ENCODE results near the gene TMEM41B. TPM values are rescaled to one million over a fixed set of nuclear protein-coding genes. Genes with fewer than 3 reads are reported as not detected.

Gene TMEM41B
- total RNA-seq, 1 experiment from 2014 or later = 31.9 TPM

- no peak for DNase-seq (ENCODE audit: extremely low read depth, low read depth)
These were observed 3.8 kb downstream of the TMEM41B start for GRCh38 chr11:9310485-9311090.

DNA sequence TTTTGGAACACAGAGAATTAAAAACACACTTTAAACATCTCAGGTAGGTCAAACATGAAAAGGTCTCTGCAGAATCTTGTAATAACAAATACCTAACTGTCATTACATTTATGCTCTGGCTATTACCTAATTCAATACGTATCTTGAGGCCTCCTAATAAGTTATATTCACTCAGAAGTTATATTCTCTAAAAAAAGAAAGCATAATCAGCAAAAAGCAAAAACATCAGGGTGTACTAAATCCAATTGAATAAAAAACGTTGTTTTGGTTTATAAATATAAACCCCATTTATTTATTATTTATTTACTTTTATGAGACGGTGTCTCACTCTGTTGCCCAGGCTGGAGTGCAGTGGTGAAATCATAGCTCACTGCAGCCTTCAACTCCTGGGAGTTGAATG is 10.2 kb downstream of the TMEM41B start:
- no peak for DNase-seq (ENCODE audit: extremely low read depth, low read depth)

GRCh38 chr11:9302448-9302847 is 11.9 kb downstream of the TMEM41B start:
- no peak for DNase-seq (ENCODE audit: extremely low read depth, low read depth)

DNA sequence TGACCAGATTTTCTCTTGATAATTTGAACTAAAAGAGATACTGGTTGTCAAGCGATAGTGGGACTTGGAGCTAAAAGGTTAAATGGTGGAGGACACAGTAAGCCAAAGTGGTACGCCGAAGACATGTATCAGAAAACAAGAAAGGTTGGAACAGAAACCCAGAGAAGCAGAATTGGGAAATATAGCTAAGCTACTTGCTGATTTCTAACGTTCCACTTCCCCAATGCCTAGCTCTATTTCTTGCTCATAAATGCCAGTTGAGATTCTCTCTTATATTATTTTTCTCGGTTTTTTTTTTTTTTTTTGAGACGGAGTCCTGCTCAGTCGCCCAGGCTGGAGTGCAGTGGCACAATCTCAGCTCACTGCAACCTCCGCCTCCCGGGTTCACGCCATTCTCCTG is 12.7 kb downstream of the TMEM41B start:
- DNase-seq (ENCODE audit: extremely low read depth, low read depth) = no peak

DNA sequence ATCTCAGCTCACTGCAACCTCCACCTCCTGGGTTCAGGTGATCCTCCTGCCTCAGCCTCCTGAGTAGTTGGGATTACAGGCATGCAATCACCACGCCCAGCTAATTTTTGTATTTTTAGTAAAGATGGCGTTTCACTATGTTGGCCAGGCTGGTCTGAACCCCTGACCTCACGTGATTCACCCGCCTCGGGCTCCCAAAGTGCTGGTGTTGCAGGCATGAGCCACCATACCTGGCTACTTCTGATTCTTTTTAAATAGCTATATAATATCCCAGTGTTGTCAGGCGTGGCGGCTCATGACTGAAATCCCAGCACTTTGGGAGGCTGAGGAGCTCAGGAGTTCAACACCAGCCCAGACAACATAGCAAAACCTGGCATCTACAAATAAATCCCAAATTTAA is 20.7 kb downstream of the TMEM41B start:
- DNase-seq (ENCODE audit: extremely low read depth, low read depth) = no peak

GRCh38 chr11:9285850-9286587 is 28.4 kb downstream of the TMEM41B start:
- no peak for DNase-seq (ENCODE audit: extremely low read depth, low read depth)

- no peak for DNase-seq (ENCODE audit: extremely low read depth, low read depth)
These were observed 33.6 kb downstream of the TMEM41B start for GRCh38 chr11:9280655-9281301.

DNA sequence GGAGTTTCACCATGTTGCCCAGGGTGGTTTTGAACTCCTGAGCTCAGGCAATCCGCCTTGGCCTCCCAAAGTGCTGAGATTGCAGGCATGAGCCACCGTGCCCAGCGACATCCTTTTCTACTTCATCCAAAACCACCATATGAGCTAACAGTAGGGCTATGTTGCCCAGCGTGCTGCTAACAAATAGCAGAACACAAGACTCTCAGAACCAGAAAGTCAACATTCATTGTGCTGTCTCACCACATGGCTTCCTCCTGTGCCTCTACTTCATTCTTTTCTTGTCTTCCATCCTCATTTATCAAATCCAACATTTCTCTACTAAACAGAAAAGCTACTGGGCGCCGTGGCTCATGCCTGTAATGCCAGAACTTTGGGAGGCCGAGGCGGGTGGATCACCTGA is 37.2 kb downstream of the TMEM41B start:
- DNase-seq (ENCODE audit: extremely low read depth, low read depth) = no peak

DNA sequence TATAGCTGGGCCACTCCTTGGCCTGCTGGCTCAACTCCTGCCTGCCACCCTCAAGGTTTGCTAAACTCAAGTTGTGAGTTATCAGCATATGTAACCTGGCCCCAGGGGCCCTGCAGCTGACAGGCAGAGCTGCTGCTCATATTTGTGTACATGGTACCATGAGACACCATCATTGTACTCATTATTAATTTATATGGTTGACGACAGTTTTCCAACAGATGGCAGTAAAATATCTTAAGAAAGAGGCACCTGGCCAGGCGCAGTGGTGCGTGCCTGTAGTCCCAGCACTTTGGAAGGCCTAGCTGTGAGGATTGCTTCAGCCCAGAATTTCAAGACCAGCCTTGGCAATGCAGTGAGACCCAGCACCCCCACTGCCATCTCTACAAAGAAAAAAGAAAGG is 37.8 kb downstream of the TMEM41B start:
- no peak for DNase-seq (ENCODE audit: extremely low read depth, low read depth)

DNA sequence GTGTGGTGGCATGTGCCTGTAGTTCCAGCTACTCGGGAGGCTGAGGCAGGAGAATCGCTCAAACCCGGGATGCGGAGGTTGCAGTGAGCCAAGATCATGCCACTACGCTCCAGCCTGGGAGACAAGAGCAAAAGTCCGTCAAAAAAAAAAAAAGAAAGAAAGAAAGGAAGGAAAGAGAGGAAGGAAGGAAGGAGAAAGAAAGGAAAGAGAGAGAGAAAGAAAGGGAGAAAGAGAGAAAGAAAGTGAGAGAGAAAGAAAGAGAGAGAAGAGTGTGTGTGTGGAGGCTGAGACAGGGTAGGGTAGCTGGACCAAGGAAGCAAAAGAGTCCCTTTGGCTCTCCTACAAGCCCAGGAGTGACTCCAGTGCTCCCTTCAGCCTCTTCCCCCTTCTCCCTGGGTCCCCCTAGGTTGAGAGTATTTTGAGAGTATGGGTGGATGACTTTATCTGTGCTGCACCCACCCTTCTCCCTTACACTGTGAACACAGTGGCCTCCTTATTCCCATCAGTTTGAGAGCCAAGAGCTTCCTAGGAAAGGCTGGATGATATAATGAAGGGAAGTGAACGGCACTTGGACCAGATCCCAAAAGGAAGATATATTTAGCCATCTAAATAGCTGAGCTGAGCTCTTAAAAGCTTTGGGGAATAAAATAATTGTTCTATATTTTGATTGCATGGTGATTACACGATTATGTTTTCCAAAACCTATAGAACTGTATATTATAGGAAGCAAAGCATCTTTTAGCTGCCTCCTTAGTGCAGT is 39.7 kb downstream of the TMEM41B start:
- DNase-seq (ENCODE audit: extremely low read depth, low read depth) = no peak

- DNase-seq (ENCODE audit: extremely low read depth, low read depth) = no peak
These were observed 40.7 kb downstream of the TMEM41B start for GRCh38 chr11:9273376-9274336.

DNA sequence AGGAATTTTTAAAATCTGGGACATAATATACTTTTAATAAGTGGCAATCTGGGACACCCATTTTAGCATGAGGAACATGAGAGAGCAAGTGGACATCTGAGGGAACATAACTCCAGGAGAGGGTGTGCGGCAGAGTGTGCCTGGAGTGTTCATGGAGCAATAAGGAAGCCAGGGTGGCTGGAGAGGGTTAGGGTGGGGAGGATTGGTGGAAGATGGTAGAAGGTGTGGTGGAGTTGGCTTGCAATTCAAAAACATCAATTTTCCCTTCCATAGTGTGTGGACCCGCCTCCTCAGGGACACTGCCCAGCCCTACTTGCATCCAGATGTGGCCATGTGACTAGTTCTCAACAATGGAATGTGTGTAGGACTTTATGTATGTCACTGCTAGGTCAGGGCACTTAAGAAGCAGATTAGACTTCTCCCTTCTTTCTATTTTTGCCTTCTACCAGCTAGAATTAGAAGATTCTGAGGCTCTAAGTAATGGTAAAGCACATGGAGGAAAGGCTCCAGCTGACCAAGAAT is 44.8 kb downstream of the TMEM41B start:
- no peak for DNase-seq (ENCODE audit: extremely low read depth, low read depth)

- no peak for DNase-seq (ENCODE audit: extremely low read depth, low read depth)
These were observed 46.7 kb downstream of the TMEM41B start for GRCh38 chr11:9267680-9268079.

GRCh38 chr11:9266926-9267325 is 47.5 kb downstream of the TMEM41B start:
- DNase-seq (ENCODE audit: extremely low read depth, low read depth) = no peak

GRCh38 chr11:9266132-9266736 is 48.2 kb downstream of the TMEM41B start:
- DNase-seq (ENCODE audit: extremely low read depth, low read depth) = no peak

DNA sequence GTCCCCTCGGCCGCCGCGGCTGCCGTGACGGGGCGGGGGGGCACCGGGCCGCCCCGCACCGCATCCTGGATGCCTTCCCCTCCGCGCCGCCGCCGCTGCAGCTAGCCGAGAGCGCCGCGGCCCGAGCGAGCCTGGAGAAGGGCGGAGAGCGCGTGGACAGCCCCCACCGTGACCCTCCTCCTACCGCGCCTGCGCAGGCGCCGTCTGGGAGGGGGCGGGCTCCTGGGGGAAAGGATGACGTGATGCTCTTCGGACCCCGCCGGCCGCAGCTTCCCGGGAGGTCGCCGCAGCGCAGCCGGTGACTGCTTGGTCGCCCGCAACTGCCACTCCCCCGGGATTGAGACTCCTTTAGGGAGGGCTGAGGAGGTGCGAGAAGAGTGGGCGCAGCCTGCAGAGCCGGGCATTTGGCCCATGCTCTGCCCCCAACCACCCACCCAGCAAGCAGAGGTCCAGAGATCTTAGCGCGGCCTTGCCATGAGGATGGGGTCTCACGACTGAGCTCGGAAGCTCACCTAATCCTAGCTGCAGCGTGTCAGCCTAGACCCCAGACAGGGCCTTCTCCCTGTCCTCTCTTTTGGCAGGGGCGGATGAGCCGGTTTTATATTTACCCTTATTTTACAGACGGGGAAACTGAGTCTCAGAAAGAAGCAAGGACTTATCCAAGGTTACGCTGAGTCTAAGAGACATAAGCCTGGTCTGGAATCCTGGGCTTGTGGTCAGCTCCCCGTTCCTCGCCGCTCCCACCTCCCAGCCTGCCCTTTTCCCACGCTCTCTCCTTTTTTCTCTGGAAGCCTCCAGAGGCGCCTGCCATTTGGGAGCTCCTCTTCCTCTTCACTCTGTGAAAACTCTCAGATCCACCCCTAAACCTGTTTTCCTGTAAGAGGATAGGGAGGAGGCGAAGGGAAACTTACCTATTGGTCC is 48.9 kb downstream of the TMEM41B start, which contains the start of gene DENND5A:
TSS of gene DENND5A (minus strand) at position 140 of the 921 bp plus-strand sequence. CDS start 281 bp downstream, outside the sequence.
- DNase-seq (ENCODE audit: extremely low read depth, low read depth) = peak; percentile 56

DNA sequence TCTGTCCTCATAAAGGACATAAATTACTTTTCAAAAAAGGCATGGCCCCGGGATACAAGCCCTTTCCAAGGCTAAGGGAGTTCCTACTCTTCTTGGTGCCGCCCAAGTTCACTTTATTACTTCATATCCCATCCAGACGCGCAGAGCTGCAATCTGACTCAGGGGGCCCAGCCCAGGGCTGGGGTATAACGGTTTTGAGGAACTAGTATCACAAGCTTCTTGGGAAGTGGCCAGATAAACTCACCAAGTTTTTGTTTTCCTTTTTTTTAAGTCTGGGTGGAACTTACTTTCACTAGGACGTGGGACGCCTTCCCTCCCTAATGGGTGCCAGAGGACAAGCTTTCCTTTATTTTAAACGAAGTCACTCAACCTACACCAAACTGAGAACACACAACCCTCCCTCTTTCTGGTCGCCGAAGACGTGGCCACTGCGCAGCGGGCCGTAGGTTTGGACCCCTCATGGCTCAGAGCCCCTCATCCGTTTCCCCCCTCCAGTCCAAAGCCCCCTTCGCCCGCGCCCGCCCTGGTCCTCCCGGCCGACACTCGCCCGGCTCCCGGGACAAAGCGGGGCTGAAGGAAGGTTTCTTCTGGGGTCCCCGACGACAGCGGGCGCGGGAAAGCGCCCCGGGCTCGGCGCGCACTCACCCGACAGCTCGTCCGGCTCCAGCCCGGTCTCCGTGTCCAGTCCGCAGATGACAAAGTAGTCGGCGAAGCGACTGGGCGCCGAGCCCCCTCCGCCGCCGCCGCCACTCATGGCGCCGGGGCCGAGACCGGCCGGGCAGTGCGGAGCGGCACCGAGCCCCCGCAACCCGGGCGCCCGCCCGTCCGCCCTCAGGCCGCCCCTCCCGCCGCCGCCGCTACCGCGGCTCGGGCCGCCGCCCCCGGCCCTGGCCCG is 49.8 kb downstream of the TMEM41B start:
- peak; percentile 21 for DNase-seq (ENCODE audit: extremely low read depth, low read depth)

All from NCI-H460 (cell line).